GM18502 (cell line): Measurements from ENCODE around the gene SPPL3.
"Not testable (repeated sequence)": the region's sequence is repeated elsewhere in the genome, so short reads cannot be mapped to it uniquely, and the experiment has no call there.

Experiments
- ATAC-seq: cut with Tn5 transposase; IDR thresholded peaks from one replicate; pipeline ENCODE4 v1.9.1; 2021; ENCODE audit warnings: mild to moderate bottlenecking; ENCODE audit not compliant: unreplicated experiment, poor library complexity

Gene SPPL3

GRCh38 chr12:120793357-120793756 lies 110.8 kb downstream of the SPPL3 start:
- ATAC-seq = no peak

- not testable (repeated sequence) for ATAC-seq
These were observed 111.7 kb downstream of the SPPL3 start for GRCh38 chr12:120792456-120792855.

- no peak for ATAC-seq
These were observed 112.4 kb downstream of the SPPL3 start for GRCh38 chr12:120791669-120792176.

GRCh38 chr12:120790114-120790513 lies 114.0 kb downstream of the SPPL3 start:
- ATAC-seq = no peak

DNA sequence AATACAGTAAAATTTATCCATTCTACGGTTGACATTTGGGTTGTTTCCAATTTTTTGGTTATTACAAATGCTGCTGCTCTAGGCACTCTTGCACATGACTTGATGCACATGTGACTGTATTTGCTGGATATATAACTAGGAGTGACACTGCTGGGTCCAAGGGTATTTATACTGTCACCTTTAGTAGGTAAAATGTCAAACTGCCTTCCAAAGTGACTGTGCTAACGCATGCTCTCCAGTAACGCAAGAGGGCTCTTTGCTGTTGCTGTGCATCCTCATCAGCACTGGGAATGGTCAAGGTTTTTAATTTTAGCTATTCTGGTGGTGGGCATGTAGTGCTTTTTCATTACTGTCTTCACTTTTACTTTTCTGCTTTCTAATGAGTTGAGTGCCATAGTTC lies 116.3 kb downstream of the SPPL3 start:
- ATAC-seq = no peak

DNA sequence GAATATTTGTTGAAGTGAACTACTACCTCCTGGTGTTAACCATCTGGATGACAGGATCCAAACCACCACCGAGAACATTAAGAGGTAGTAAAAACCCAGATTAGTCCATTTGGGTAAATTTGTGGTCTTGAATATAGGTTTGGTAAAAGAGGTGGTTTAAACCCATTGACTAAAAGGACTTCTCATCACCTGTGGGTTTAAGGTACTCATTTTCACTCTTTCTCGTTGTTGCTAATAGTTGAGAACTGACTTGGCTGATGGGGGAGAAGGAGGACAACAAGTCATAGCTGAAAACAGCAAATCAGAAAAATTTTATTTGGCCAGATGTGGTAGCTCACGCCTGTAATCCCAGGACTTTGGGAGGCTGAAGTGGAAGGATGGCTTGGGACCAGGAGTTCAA lies 119.4 kb downstream of the SPPL3 start:
- ATAC-seq = no peak

DNA sequence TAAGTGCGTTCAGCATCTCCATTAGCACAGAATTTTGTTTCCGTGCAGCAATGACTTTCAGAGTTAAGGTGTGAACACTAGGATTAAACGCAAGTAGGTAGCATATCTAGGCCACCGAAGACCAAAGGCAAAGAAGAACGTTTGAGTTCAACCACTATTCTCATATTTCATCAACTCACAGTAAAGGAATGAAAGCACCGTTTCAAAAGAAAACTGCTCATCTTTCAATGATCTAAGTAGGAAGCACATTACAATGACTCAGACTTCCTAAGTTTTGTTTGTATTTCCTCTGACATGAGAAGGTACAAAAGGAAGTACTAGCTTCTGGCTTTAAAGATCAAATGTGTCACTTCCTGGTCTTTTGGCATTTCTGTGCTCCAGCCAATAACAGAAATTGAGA lies 121.0 kb downstream of the SPPL3 start:
- no peak for ATAC-seq

GRCh38 chr12:120775862-120776552 lies 128.2 kb downstream of the SPPL3 start:
- no peak for ATAC-seq

GRCh38 chr12:120774169-120774916 lies 129.8 kb downstream of the SPPL3 start:
- no peak for ATAC-seq

DNA sequence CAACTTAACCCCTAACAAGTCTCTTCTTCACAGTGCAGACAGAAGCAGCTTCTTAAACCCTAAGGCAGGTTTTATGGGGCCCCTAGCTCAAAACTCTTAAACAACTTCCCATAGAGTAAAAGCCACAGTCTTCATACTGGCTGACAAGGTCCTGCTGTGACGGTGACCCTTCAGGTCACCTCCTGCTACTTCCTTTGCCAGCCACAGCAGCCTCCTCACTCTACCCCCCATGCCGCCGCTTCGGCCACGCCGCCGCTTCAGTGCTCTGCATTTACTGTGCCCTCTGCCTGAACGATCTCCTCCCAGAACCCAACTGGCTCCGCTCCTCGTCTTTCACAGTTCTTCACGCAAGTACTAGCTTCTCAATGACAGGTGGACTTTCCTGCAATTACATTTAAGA lies 133.1 kb downstream of the SPPL3 start:
- ATAC-seq = no peak

GRCh38 chr12:120767071-120768024 lies 136.8 kb downstream of the SPPL3 start:
- ATAC-seq = no peak

DNA sequence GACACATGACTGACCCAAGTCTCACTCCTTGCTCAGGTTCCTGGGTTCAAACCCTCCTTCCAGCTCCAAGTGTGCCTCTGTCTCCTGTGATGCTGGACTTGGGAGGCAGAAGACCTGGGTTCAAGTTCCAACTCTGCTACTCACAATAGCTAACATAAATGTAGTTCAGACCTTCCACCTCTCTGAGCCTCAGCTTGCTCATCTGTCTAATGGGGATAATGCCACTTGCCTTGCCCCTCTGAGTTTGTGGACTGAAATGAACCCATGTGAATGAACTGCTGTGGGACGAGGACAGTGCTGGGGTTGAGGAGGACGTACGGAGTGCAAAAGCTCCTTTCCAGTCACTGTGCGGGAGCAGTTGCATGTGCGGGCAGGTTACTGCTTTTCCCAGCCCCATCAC lies 137.6 kb downstream of the SPPL3 start:
- no peak for ATAC-seq

- ATAC-seq = no peak
These were observed 139.3 kb downstream of the SPPL3 start for GRCh38 chr12:120764816-120765215.

DNA sequence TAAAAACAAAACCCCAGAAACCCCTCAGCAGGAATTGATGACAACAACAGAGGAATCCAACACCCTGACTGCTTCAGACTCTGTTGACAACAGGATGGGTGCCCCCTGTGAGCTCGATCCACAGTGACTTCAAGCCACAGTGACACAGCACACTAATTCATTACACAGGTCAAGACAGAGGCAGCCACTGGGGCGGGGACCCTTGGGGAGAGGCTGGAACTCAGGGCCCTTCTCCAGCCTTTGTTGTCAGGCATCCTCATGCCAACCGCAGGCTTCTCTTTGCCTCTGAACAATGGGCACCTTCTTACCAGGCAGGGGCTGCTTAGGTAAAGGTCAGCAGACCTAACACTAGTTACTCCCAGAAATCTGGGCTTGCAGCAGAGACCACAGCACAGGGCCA lies 140.9 kb downstream of the SPPL3 start:
- no peak for ATAC-seq

- ATAC-seq = no peak
These were observed 142.1 kb downstream of the SPPL3 start for GRCh38 chr12:120762086-120762485.

- no peak for ATAC-seq
These were observed 142.6 kb downstream of the SPPL3 start for GRCh38 chr12:120761519-120761934.

- no peak for ATAC-seq
These were observed 143.6 kb downstream of the SPPL3 start for GRCh38 chr12:120760349-120761254.

DNA sequence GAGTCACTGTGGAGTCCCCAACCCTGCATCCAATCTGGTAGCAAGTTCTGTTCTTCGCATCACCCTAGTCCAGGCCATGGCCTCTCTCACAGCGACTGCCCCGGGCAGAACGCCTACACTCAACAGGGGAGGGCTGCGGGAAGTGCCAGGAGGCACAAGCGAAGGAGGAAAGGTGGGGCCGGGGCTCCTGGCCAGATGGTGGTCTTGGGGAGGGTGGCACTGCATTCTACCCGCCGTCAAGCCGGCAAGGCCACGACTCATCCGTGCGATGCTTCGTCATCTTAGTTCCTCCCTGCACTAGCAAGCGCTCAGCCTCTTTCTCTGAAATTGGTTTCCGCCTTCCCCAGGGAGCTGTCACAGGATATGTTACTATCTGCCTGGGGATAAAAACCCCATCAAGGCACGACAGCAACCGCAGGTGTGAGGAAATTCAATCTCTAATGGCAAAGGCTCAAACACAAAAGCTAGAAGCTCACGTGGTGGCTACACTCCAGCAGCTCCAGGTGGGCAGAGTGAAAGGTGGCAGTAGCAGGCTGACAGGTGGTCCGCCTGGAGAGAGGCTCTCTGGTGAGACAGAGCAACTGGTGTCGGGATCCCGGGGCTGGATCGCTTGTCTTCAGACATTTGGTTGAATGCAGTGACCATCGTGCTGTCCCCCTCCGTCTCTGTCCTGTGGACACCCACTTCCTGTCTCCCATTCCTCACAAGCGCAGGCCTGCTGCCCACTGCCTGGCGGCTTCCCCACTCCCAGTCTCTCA lies 144.4 kb downstream of the SPPL3 start:
- no peak for ATAC-seq
